ENCODE results near the gene SAT2. TPM values are rescaled to one million over a fixed set of nuclear protein-coding genes. Genes with fewer than 3 reads are reported as not detected.

SAT2 gene
- total and polyA plus RNA-seq, 10 of the 15 experiments (the other 5 are each of a cell fraction or from before 2014, with no cell fraction given) = 14.6 to 44.0 (median 27.9) TPM

DNA sequence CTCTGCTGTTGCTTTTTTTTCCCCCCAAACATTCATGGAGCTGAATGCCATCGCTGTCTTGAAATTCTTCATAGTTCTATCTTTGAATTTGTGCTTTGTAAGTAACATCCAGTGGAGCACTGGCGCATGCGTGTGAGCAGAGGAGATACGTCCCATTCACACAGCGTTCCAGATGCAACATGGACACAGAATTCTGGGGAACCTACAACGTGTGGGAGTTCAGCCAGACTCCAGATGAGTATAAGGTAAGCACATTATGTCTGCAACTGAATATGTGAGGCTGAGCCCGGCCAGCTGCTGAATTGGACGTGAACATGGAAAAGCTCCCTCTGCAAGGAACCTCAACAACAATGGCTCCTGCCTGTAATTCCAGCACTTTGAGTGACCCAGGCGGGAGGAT is 18.8 kb upstream of the SAT2 start:
- POLR2A ChIA-PET = no interaction called here
- Histone ChIP-seq H2AFZ (ENCODE audit: control insufficient read depth, low read depth, low read length) (no peak overlapping the region), H3K4me3 (no peak overlapping the region), H3K79me2 (ENCODE audit: control insufficient read depth, insufficient read depth, low read length) (no peaks in the 10 kb centered on the region), H3K36me3 (ENCODE audit: control insufficient read depth in 2 of 2, insufficient read depth in 2 of 2, low read length in 1 of 2) (no peaks in the 10 kb centered on the region), H3K9ac (ENCODE audit: control insufficient read depth, insufficient read depth, low read length) (no peak overlapping the region), H3K27ac (ENCODE audit: control insufficient read depth, insufficient read depth) (no peak overlapping the region), H4K20me1 (ENCODE audit: control insufficient read depth, insufficient read depth) (no peaks in the 10 kb centered on the region), H3K27me3 (replicated peaks in 1 of 2; ENCODE audit: control insufficient read depth in 2 of 2, insufficient read depth in 2 of 2, low read length in 1 of 2) (peaks cover 5 to 8% of the 10 kb centered on the region in 2 experiments), H3K9me3 (replicated peaks; ENCODE audit: control insufficient read depth, insufficient read depth, low read length) (no peaks in the 10 kb centered on the region), H3K4me1 (ENCODE audit: control insufficient read depth, insufficient read depth, low read length) (peaks cover 3% of the 10 kb centered on the region; the same call in 1 of the 2 replicates), H3K4me2 (ENCODE audit: control insufficient read depth, insufficient read depth) (no peak overlapping the region)
- FAIRE-seq (no peak), DNase-seq (ENCODE audit: low read depth, low spot score) (no peak), ATAC-seq (no peak)
- in situ Hi-C loops (cut with MboI) = no loop called here
- BruUV-seq (replicated peaks) = no TSS peak
- TF ChIP-seq HDGF (IDR thresholded peaks at IDR 0.05) = no peak
- no peak for TF ChIP-seq NFXL1 (IDR thresholded peaks at IDR 0.05; ENCODE audit: borderline replicate concordance)
- TF ChIP-seq JUND (IDR thresholded peaks at IDR 0.05; ENCODE audit: low read depth, low read length) = no peak
- TF ChIP-seq NFYB (IDR thresholded peaks at IDR 0.05; ENCODE audit: insufficient read depth, low read depth, low read length) = no peak
- no peak for TF ChIP-seq SIX5 (IDR thresholded peaks at IDR 0.05; ENCODE audit: low read depth, low read length, severe bottlenecking)
- TF ChIP-seq, protein P1, sequence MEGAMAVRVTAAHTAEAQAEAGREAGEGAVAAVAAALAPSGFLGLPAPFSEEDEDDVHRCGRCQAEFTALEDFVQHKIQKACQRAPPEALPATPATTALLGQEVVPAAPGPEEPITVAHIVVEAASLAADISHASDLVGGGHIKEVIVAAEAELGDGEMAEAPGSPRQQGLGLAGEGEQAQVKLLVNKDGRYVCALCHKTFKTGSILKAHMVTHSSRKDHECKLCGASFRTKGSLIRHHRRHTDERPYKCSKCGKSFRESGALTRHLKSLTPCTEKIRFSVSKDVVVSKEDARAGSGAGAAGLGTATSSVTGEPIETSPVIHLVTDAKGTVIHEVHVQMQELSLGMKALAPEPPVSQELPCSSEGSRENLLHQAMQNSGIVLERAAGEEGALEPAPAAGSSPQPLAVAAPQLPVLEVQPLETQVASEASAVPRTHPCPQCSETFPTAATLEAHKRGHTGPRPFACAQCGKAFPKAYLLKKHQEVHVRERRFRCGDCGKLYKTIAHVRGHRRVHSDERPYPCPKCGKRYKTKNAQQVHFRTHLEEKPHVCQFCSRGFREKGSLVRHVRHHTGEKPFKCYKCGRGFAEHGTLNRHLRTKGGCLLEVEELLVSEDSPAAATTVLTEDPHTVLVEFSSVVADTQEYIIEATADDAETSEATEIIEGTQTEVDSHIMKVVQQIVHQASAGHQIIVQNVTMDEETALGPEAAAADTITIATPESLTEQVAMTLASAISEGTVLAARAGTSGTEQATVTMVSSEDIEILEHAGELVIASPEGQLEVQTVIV (IDR thresholded peaks at IDR 0.05; ENCODE audit: borderline replicate concordance, partially characterized antibody) = no peak
- TF ChIP-seq ESRRA (IDR thresholded peaks at IDR 0.05; ENCODE audit: low read length) = no peak
- WGBS (ENCODE audit: insufficient coverage, insufficient replicate concordance, low lambda C conversion rate, missing lambda C conversion rate) = 35% methylated on average over 9 of the region's 9 CpGs
- SMC1A ChIA-PET (ENCODE audit: uncharacterized antibody, unreplicated experiment) = interaction anchor here (1.1 kb wide), 1 partner anchor 34 kb away, joined by 3 read pairs; no protein-coding TSS in a partner anchor
- intact Hi-C loops (cut with micrococcal nuclease; ENCODE audit: unreplicated experiment) = no loop called here
- CTCF ChIA-PET = no interaction called here
- RAD21 ChIA-PET (ENCODE audit: unreplicated experiment) = no interaction called here

Data from GM12878 (cell line).